GM12873 (cell line): ENCODE data around the gene HACL1.

Experiments
- TF ChIP-seq, protein P1 (sequence below): IDR thresholded peaks from 2 replicates; pipeline ENCODE4 v1.5.1; 2012; ENCODE audit warnings: low read depth, mild to moderate bottlenecking, moderate library complexity, low read length, control low read depth; ENCODE audit not compliant: insufficient read depth; ENCODE audit errors: missing control alignments

HACL1 gene

GRCh38 chr3:15601399-15602145, at the start of gene HACL1, which contains the start of gene BTD:
Gene HACL1 (minus strand): TSS chr3:15601569. CDS start chr3:15601463, 106 bp downstream.
Gene BTD (plus strand): TSS chr3:15601745. CDS start chr3:15635440, 33,695 bp downstream.
- TF ChIP-seq, protein P1, sequence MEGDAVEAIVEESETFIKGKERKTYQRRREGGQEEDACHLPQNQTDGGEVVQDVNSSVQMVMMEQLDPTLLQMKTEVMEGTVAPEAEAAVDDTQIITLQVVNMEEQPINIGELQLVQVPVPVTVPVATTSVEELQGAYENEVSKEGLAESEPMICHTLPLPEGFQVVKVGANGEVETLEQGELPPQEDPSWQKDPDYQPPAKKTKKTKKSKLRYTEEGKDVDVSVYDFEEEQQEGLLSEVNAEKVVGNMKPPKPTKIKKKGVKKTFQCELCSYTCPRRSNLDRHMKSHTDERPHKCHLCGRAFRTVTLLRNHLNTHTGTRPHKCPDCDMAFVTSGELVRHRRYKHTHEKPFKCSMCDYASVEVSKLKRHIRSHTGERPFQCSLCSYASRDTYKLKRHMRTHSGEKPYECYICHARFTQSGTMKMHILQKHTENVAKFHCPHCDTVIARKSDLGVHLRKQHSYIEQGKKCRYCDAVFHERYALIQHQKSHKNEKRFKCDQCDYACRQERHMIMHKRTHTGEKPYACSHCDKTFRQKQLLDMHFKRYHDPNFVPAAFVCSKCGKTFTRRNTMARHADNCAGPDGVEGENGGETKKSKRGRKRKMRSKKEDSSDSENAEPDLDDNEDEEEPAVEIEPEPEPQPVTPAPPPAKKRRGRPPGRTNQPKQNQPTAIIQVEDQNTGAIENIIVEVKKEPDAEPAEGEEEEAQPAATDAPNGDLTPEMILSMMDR: peak; percentile 48

DNA sequence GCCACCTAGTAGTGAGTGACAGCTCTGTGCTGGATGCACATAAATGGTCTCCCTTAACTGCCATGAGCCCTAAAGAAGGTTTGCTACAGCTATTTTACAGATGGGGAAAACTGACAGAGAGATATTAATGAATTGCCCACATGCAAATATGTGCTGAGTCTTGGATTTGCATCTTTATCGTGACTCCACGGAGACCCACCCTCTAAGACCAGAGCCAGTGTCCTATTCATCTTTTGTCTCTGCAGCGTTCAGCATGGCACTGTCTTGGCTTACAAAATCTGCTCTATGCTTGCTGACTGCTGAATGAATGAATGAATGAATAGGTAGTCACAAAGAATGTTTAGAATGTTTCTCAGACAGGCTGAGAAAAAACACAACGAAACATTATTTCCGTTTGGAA, 48.5 kb upstream of the HACL1 start:
- TF ChIP-seq, protein P1: no peak

GRCh38 chr3:15649341-15649740, 48.0 kb upstream of the HACL1 start:
- TF ChIP-seq, protein P1: no peak

GRCh38 chr3:15647611-15648167, 46.3 kb upstream of the HACL1 start:
- TF ChIP-seq, protein P1: no peak

DNA sequence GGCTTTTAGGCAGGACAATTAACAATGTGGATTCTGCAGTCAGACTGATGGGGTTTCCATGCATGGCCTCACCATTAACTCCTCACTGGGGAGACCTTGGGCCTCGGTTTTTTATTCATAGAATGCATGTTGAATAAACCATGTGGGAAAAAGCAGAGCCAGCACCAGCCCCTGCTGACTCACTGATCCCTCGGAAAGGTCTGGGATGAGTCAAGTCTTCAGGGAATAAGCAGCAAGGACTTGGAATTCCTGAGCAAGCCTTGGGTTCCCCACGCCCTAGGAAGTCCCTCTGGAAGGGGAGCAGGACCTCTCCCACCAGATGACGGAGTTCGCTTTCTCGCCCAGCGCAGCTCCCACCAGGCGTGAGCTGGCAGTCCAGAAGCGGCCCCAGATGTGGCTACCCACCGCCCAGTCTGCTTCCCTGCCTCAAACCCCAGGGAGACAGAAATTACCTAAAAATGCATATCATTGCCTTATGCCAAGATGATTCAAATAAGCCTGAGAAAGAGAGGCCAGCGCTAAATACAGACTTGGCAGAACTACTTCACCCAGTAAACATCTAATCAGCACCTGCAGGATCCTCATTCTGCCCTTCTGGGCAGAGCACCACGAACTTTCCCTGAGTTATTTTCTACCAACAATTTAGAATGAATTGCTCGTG, 45.6 kb upstream of the HACL1 start:
- TF ChIP-seq, protein P1: no peak

GRCh38 chr3:15645740-15646501, 44.6 kb upstream of the HACL1 start:
- TF ChIP-seq, protein P1: no peak

DNA sequence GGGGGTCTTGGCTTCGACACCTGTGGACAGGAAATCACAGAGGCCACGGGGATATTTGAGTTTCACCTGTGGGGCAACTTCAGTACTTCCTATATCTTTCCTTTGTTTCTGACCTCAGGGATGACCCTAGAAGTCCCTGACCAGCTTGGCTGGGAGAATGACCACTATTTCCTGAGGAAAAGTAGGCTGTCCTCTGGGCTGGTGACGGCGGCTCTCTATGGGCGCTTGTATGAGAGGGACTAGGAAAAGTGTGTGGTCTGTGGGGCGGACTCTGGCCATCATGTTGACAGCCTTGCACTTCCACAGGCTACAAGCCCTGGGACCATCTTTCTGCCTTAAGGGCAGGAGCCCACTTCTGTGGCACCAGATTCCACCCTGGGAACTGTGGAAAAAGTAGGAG, 43.9 kb upstream of the HACL1 start:
- TF ChIP-seq, protein P1: no peak
